Upper lobe of left lung (tissue), 6 donors: ENCODE results near the gene LZTR1. TPM values are rescaled to one million over a fixed set of nuclear protein-coding genes. Genes with fewer than 3 reads are reported as not detected.

Experiments used
- ATAC-seq, 2 donors: fragments of 200-7000 bp; cut with Tn5 transposase; one replicate each; pipeline ENCODE4 v1.9.1; 2022; ENCODE audit warnings: mild to moderate bottlenecking in 2 of 2, moderate library complexity in 2 of 2; ENCODE audit not compliant: low FRiP score in 2 of 2
- DNase-seq, 2 donors: peaks; one replicate each; pipeline ENCODE4 v3.0.0-alpha.2; 2019 to 2020
- H3K27ac ChIP-seq, 4 donors: fragments of 200-600 bp; sonication (generic); one replicate each; pipeline ENCODE4 v1.5.1; 2016 to 2019
- H3K27me3 ChIP-seq, 4 donors: fragments of 200-600 bp; sonication (generic); one replicate each; pipeline ENCODE4 v1.5.1; 2017 to 2019
- H3K36me3 ChIP-seq, 4 donors: fragments of 200-600 bp; sonication (generic); one replicate each; pipeline ENCODE4 v1.5.1; 2016 to 2019
- H3K4me1 ChIP-seq, 4 donors: fragments of 200-600 bp; sonication (generic); one replicate each; pipeline ENCODE4 v1.5.1; 2018 to 2019
- H3K4me3 ChIP-seq, 4 donors: fragments of 200-600 bp; sonication (generic); one replicate each; pipeline ENCODE4 v1.5.1; 2017 to 2019; ENCODE audit warnings: mild to moderate bottlenecking in 2 of 4, moderate library complexity in 1 of 4
- H3K9me3 ChIP-seq, 4 donors: fragments of 200-600 bp; sonication (generic); one replicate each; pipeline ENCODE4 v1.5.1; 2018 to 2019
- CTCF ChIP-seq, 6 experiments: fragments of 450-650 bp in 4 of 6; fragments of 200-600 bp in 2 of 6; sonication (generic) in 2 of 6; IDR thresholded peaks; one replicate each; pipeline ENCODE4 v1.5.1; 2016 to 2019; ENCODE audit warnings: antibody characterized with exemption in 6 of 6
- EP300 ChIP-seq, 4 donors: sonication (generic); formaldehyde crosslinking; IDR thresholded peaks; one replicate each; pipeline ENCODE4 v1.5.1; 2017; ENCODE audit warnings: antibody characterized with exemption in 4 of 4, control low read depth in 2 of 4
- POLR2A ChIP-seq, 4 donors: fragments of 450-650 bp; IDR thresholded peaks; one replicate each; pipeline ENCODE4 v1.5.1; 2016 to 2017; ENCODE audit warnings: antibody characterized with exemption in 4 of 4, mild to moderate bottlenecking in 2 of 4
- POLR2AphosphoS5 ChIP-seq, 2 donors: sonication (generic); formaldehyde crosslinking; IDR thresholded peaks; one replicate each; pipeline ENCODE4 v1.5.1; 2017; ENCODE audit warnings: antibody characterized with exemption in 2 of 2
- WGBS, 2 donors: methylation state at CpG; one replicate each; pipeline ENCODE4 v1.1.5; 2017 to 2018; 5-methylcytosine and 5-hydroxymethylcytosine counted together
- total RNA-seq, 6 donors: library from RNA; depleted of rRNA in 4 of 6; stranded (reverse); fragments of >200 nt in 4 of 6; gene quantifications; one replicate each; pipeline versions ENCODE4 v1.1.0 to v1.2.1, GENCODE V29; 2016 to 2021
- donor health status: DM: no; HTN: no; CAD: no; lungs with moderate emphysema.
- donor health status: DM: no; HTN: yes; CAD: no; lungs with severe emphysema.

The LZTR1 gene
- total RNA-seq, 6 donors from 2014 or later, result 33.7 to 114 (median 63.2) TPM

- Histone ChIP-seq H3K4me1 (no peaks in the 10 kb centered on the region), H3K27me3 (no peaks in the 10 kb centered on the region), H3K27ac (no peak overlapping the region), H3K4me3 (no peak overlapping the region), H3K36me3 (no peaks in the 10 kb centered on the region), H3K9me3 (no peaks in the 10 kb centered on the region)
- peak in 1 of 2 donors; percentile 62 for DNase-seq
- 65 to 79% methylated on average over 12 to 15 of the region's 21 CpGs for WGBS, 2 donors
- no peak for TF ChIP-seq POLR2A (IDR thresholded peaks at IDR 0.05)
- no peak for TF ChIP-seq POLR2AphosphoS5 (IDR thresholded peaks at IDR 0.05)
- TF ChIP-seq CTCF (IDR thresholded peaks at IDR 0.05), result no peak
- TF ChIP-seq EP300 (IDR thresholded peaks at IDR 0.05), result no peak
- no peak for ATAC-seq
Observed at GRCh38 chr22:20972933-20973577, 9.0 kb upstream of the LZTR1 start.

GRCh38 chr22:20973634-20974286 is 8.3 kb upstream of the LZTR1 start:
- TF ChIP-seq POLR2A (IDR thresholded peaks at IDR 0.05), result no peak
- TF ChIP-seq POLR2AphosphoS5 (IDR thresholded peaks at IDR 0.05), result no peak
- TF ChIP-seq EP300 (IDR thresholded peaks at IDR 0.05), result no peak
- no peak for TF ChIP-seq CTCF (IDR thresholded peaks at IDR 0.05)
- Histone ChIP-seq H3K4me3 (no peak overlapping the region), H3K27ac (no peak overlapping the region), H3K9me3 (peaks cover 0 to 5% (median 1%) of the 10 kb centered on the region in 4 donors), H3K4me1 (no peaks in the 10 kb centered on the region), H3K27me3 (no peaks in the 10 kb centered on the region), H3K36me3 (no peaks in the 10 kb centered on the region)
- DNase-seq, result peak in 1 of 2 donors; percentile 77
- 64 to 76% methylated on average over 4 to 15 of the region's 21 CpGs for WGBS, 2 donors
- no peak for ATAC-seq

GRCh38 chr22:20974336-20974955 is 7.7 kb upstream of the LZTR1 start:
- H3K4me3 ChIP-seq, result no peak overlapping the region
- H3K9me3 ChIP-seq, result peaks cover 0 to 9% (median 1%) of the 10 kb centered on the region in 4 donors
- ATAC-seq, result no peak
- 80 to 82% methylated on average over 14 to 15 of the region's 16 CpGs for WGBS, 2 donors
- peak in 1 of 2 donors; percentile 66 for DNase-seq
- no peak overlapping the region for H3K27ac ChIP-seq
- peaks cover under 1 to 5% (median 3%) of the 10 kb centered on the region in 4 donors for H3K4me1 ChIP-seq
- H3K27me3 ChIP-seq, result no peaks in the 10 kb centered on the region
- TF ChIP-seq EP300 (IDR thresholded peaks at IDR 0.05), result no peak
- no peak for TF ChIP-seq POLR2A (IDR thresholded peaks at IDR 0.05)
- TF ChIP-seq POLR2AphosphoS5 (IDR thresholded peaks at IDR 0.05), result no peak
- TF ChIP-seq CTCF (IDR thresholded peaks at IDR 0.05), result no peak
- no peaks in the 10 kb centered on the region for H3K36me3 ChIP-seq

- Histone ChIP-seq H3K27me3 (no peaks in the 10 kb centered on the region), H3K36me3 (no peaks in the 10 kb centered on the region), H3K9me3 (peaks cover 0 to 9% (median 1%) of the 10 kb centered on the region in 4 donors), H3K4me3 (no peak overlapping the region), H3K27ac (no peak overlapping the region), H3K4me1 (peaks cover 9 to 17% (median 11%) of the 10 kb centered on the region in 4 donors)
- 83 to 85% methylated on average over 11 to 14 of the region's 14 CpGs for WGBS, 2 donors
- peak in 1 of 2 donors; percentile 36 for DNase-seq
- TF ChIP-seq POLR2A (IDR thresholded peaks at IDR 0.05) (no peak), CTCF (IDR thresholded peaks at IDR 0.05) (no peak), POLR2AphosphoS5 (IDR thresholded peaks at IDR 0.05) (no peak), EP300 (IDR thresholded peaks at IDR 0.05) (no peak)
- no peak for ATAC-seq
Observed at GRCh38 chr22:20975541-20976290, 6.4 kb upstream of the LZTR1 start.
